Lower leg skin (tissue), 4 donors: ENCODE results near the gene NTMT1. TPM values are rescaled to one million over a fixed set of nuclear protein-coding genes. Genes with fewer than 3 reads are reported as not detected.

ENCODE experiments used
- DNase-seq, 2 donors: peaks; one replicate each; pipeline ENCODE4 v3.0.0-alpha.2; 2019; ENCODE audit warnings: low spot score in 2 of 2
- H3K4me3 ChIP-seq: fragments of 200-600 bp; sonication (generic); 2 replicates; pipeline ENCODE4 v1.5.1; 2017; ENCODE audit warnings: mild to moderate bottlenecking, low read depth; ENCODE audit not compliant: poor library complexity, severe bottlenecking
- CTCF ChIP-seq, 3 donors: fragments of 450-650 bp; IDR thresholded peaks; one replicate each; pipeline ENCODE4 v1.5.1; 2016; ENCODE audit warnings: antibody characterized with exemption in 3 of 3, mild to moderate bottlenecking in 3 of 3, moderate library complexity in 2 of 3
- POLR2A ChIP-seq, 2 donors: fragments of 450-650 bp; IDR thresholded peaks; one replicate each; pipeline ENCODE4 v1.6.1; 2016 to 2017; ENCODE audit warnings: antibody characterized with exemption in 2 of 2, mild to moderate bottlenecking in 1 of 2, moderate library complexity in 1 of 2
- WGBS, 2 donors: methylation state at CpG; one replicate each; pipeline ENCODE4 v1.1.5; 2018; 5-methylcytosine and 5-hydroxymethylcytosine counted together
- intact Hi-C: fragments of 100-400 bp; cut with DNase I; formaldehyde crosslinking; loops from one replicate; pipeline ENCODE4 v1.15.0; 2023; ENCODE audit warnings: low total_unique reads
- total RNA-seq, 4 donors: library from RNA; depleted of rRNA; stranded (reverse); fragments of >200 nt; gene quantifications; one replicate each; pipeline ENCODE4 v1.1.0, GENCODE V29; 2016

The NTMT1 gene
- 10 to 100 TPM; 19.7 to 31.0 (median 25.7) TPM for total RNA-seq

- peak; percentile 80 to 98 for DNase-seq
- H3K4me3 ChIP-seq, result peak within 1 kb of the TSS; percentile 83
- WGBS, 2 donors, result 0 to 1% methylated on average over 30 to 32 of the region's 55 CpGs
- intact Hi-C loops, result no loop called here
- no peak for TF ChIP-seq CTCF (IDR thresholded peaks at IDR 0.05)
- peak in 1 of 2 donors; percentile 96 for TF ChIP-seq POLR2A (IDR thresholded peaks at IDR 0.05)
Observed at GRCh38 chr9:129626079-129626624, at the start of gene NTMT1. NTMT1 (plus strand) TSS chr9:129626163; CDS start chr9:129632704, 6,541 bp downstream.

- no peak overlapping the region for H3K4me3 ChIP-seq
Observed at GRCh38 chr9:129576546-129577543, 49.1 kb upstream of the NTMT1 start.

GRCh38 chr9:129579294-129579693 is 46.7 kb upstream of the NTMT1 start:
- TF ChIP-seq POLR2A (IDR thresholded peaks at IDR 0.05) (no peak), CTCF (IDR thresholded peaks at IDR 0.05) (no peak)
- 91 to 93% methylated on average over 3 of the region's 3 CpGs for whole genome bisulfite sequencing, 2 donors
- no peak for DNase-seq
- no peak overlapping the region for H3K4me3 ChIP-seq
- intact Hi-C loops, result no loop called here

More at GRCh38 chr9:129576546-129577543, 49.1 kb upstream of the NTMT1 start:
- intact Hi-C loops, result no loop called here
- no peak for DNase-seq
- TF ChIP-seq POLR2A (IDR thresholded peaks at IDR 0.05), result no peak
- TF ChIP-seq CTCF (IDR thresholded peaks at IDR 0.05), result no peak
- WGBS, 2 donors, result 73 to 74% methylated on average over 31 to 34 of the region's 34 CpGs

- TF ChIP-seq CTCF (IDR thresholded peaks at IDR 0.05), result no peak
- no peak for TF ChIP-seq POLR2A (IDR thresholded peaks at IDR 0.05)
- no peak for DNase-seq
- H3K4me3 ChIP-seq, result no peak overlapping the region
- 83% methylated on average over 11 of the region's 11 CpGs for WGBS, 2 donors
- intact Hi-C loops, result loop anchor here (10.0 kb wide), 1 partner anchor 66 kb away; no protein-coding TSS in a partner anchor
Observed at GRCh38 chr9:129580211-129580915, 45.6 kb upstream of the NTMT1 start.

- intact Hi-C loops, result loop anchor here (10.0 kb wide), 1 partner anchor 67 kb away; no protein-coding TSS in a partner anchor
- DNase-seq, result no peak
- H3K4me3 ChIP-seq, result no peak overlapping the region
- no peak for TF ChIP-seq POLR2A (IDR thresholded peaks at IDR 0.05)
- TF ChIP-seq CTCF (IDR thresholded peaks at IDR 0.05), result no peak
- WGBS, 2 donors, result 72 to 80% methylated on average over 4 of the region's 4 CpGs
Observed at GRCh38 chr9:129581505-129582189, 44.3 kb upstream of the NTMT1 start.
